ENCODE data around the gene BAAT.

BAAT gene

DNA sequence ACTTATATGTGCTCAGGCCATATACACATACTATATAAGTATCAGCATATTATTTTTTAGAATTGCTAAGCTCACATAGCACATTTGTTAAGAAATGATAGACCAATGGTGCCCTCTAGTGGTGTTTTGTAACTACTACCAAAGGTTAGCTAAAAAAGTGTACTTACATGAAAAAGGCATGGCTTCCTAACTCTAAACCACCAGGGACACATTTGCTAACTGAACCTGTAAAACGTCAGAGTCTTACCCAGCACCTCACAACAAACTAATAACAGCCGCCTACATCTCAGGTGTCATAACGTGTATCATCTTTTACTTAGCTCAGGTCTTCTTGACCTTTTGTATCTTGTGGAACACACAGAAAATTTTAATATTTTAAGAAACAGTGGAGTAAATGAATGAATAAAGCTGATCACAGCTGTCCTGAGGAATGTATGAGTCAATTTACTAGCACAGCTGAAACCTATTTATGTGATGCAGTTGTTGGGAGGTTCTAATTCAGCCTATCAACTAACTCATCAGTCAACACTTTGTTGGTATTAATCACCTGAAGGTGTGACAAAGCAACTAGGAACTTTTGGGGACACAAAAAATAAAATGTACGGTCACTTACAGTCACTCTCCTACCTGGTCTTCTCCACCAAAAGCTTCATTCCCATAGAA, 72.9 kb downstream of the BAAT start:
- peak; percentile 12 for DNase-seq

DNA sequence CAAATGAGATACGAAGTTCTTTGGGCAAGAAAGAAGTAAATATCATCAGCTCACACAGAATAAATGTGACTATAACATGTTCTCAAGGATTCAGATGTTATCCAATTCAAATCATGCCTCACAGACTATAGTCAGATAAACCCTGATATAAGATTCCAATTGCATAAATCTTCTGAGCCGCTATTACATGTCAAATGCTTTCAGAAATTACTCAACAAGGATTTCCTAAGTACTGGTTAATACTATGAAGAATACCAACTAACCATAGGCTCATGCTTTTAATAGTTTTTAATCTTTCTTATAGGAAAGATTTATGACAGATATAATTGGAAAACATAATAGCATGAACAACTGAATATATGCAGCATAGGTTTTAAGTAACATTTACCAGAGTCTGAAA, 73.6 kb downstream of the BAAT start:
- no peak for DNase-seq

All from NCI-H510A (cell line).